Breast epithelium (tissue), 3 donors: ENCODE measurements around the gene ACOT12.

Source experiments
- CTCF ChIP-seq, 3 donors: fragments of 450-650 bp; IDR thresholded peaks; one replicate each; pipeline ENCODE4 v1.5.1; 2016 to 2017; ENCODE audit warnings: antibody characterized with exemption in 3 of 3, mild to moderate bottlenecking in 3 of 3, moderate library complexity in 3 of 3
- POLR2A ChIP-seq: fragments of 450-650 bp; IDR thresholded peaks from one replicate; pipeline ENCODE4 v1.6.1; 2016; ENCODE audit warnings: antibody characterized with exemption, mild to moderate bottlenecking, moderate library complexity
- POLR2AphosphoS5 ChIP-seq, 3 donors: sonication (generic); formaldehyde crosslinking; IDR thresholded peaks; one replicate each; pipeline ENCODE4 v1.6.1; 2017; ENCODE audit warnings: antibody characterized with exemption in 3 of 3

GRCh38 chr5:81409896-81410295 is 16.0 kb upstream of the ACOT12 start:
- TF ChIP-seq CTCF (IDR thresholded peaks at IDR 0.05) (no peak), POLR2AphosphoS5 (IDR thresholded peaks at IDR 0.05) (no peak), POLR2A (no peak)
